Small intestine (tissue), 7 donors: Measurements from ENCODE around the gene PBLD. TPM values are rescaled to one million over a fixed set of nuclear protein-coding genes. Genes with fewer than 3 reads are reported as not detected.
"Not testable (repeated sequence)": the region's sequence is repeated elsewhere in the genome, so short reads cannot be mapped to it uniquely, and the experiment has no call there.

ENCODE experiments used
- DNase-seq, 2 donors: peaks; one replicate each; pipeline versions ENCODE4 v3.0.0 to v3.0.0-alpha.2; 2013
- FAIRE-seq: peaks from 2 replicates; lab custom pipeline; 2012; peaks lifted over from hg19 to GRCh38; lab: Jason Lieb, UNC
- H3K27ac ChIP-seq, 3 donors: one replicate each; pipeline ENCODE4 v1.5.1; 2013; ENCODE audit warnings: low read length in 2 of 3, mild to moderate bottlenecking in 2 of 3, control low read depth in 1 of 3, inconsistent platforms in 1 of 3, low read depth in 1 of 3, moderate library complexity in 1 of 3
- H3K27me3 ChIP-seq, 3 donors: one replicate each; pipeline ENCODE4 v1.6.1; 2013; ENCODE audit warnings: low read length in 3 of 3, inconsistent platforms in 1 of 3; ENCODE audit not compliant: control insufficient read depth in 3 of 3, insufficient read depth in 3 of 3
- H3K36me3 ChIP-seq, 3 donors: one replicate each; pipeline ENCODE4 v1.6.1; 2013; ENCODE audit warnings: low read length in 3 of 3, inconsistent platforms in 1 of 3, low read depth in 1 of 3, mild to moderate bottlenecking in 1 of 3, moderate library complexity in 1 of 3; ENCODE audit not compliant: control insufficient read depth in 3 of 3, insufficient read depth in 2 of 3
- H3K4me1 ChIP-seq, 3 donors: one replicate each; pipeline ENCODE4 v1.6.1; 2013; ENCODE audit warnings: low read length in 2 of 3, inconsistent platforms in 1 of 3, low read depth in 1 of 3, mild to moderate bottlenecking in 1 of 3, moderate library complexity in 1 of 3; ENCODE audit not compliant: control insufficient read depth in 3 of 3, insufficient read depth in 2 of 3
- H3K4me3 ChIP-seq, 3 donors: one replicate each; pipeline ENCODE4 v1.5.1; 2013; ENCODE audit warnings: low read length in 3 of 3, control low read depth in 1 of 3, inconsistent platforms in 1 of 3, low read depth in 1 of 3, mild to moderate bottlenecking in 1 of 3, moderate library complexity in 1 of 3
- H3K9me3 ChIP-seq, 2 donors: one replicate each; pipeline ENCODE4 v1.6.1; 2013; ENCODE audit warnings: low read depth in 1 of 2, low read length in 1 of 2; ENCODE audit not compliant: control insufficient read depth in 2 of 2, insufficient read depth in 1 of 2
- WGBS, 3 donors: extraction: QIAGEN DNeasy Blood & Tissue Kit; methylation state at CpG; one replicate each; pipeline ENCODE4 v1.1.7; 2013; 5-methylcytosine and 5-hydroxymethylcytosine counted together
- polyA plus RNA-seq, 4 donors: library from polyadenylated mRNA; stranded (reverse) in 3 of 4; unstranded in 1 of 4; fragments of 200-250 nt in 3 of 4; fragments of 120-200 nt in 1 of 4; gene quantifications; one replicate each; pipeline versions ENCODE4 v1.2.1 to v1.2.3, GENCODE V29; 2013
- donor health status: healthy with polysubstance abuse.
- donor health status: control.
- donor health status: control.
- donor health status: Bipolar disorder and iron deficiency.
- donor health status: healthy.

The PBLD gene
- polyA plus RNA-seq, 4 donors = 45.1 to 333 (median 220) TPM

DNA sequence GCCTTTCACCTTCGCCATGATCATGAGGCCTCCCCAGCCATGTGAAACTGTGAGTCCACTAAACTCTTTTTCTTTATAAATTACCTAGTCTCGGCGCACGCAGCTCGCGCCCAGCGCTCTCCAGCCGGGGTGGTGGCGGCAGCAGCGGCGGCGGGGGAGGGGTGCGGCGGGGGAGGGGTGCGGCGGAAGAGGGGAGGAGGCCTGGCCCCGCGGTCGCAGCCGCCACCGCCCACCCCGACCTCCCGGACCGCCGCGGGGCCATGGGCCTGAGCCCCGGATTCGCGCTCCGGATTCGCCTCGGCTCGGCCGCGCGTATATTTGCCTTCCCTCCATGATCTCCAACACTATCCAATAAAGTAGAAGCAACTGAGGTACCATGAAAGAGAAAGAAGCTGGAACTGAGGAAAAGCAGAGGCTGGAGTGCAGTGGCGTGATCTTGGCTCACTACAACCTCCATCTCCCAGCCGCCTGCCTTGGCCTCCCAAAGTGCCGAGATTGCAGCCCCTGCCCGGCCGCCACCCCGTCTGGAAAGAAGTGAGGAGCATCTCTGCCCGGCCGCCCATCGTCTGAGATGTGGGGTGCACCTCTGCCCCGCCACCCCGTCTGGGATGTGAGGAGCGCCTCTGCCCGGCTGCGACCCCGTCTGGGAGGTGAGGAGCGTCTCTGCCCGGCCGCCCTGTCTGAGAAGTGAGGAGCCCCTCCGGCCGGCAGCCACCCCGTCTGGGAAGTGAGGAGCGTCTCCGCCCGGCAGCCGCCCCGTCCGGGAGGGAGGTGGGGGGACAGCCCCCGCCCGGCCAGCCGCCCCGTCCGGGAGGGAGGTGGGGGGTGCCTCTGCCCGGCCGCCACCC, 53.6 kb downstream of the PBLD start:
- H3K4me1 ChIP-seq, H3K27ac ChIP-seq, DNase-seq, H3K4me3 ChIP-seq, FAIRE-seq, H3K27me3 ChIP-seq: not testable (repeated sequence)
- H3K36me3 ChIP-seq = peaks cover 0 to 49% (median 9%) of the 10 kb centered on the region in 3 donors
- peaks cover 0 to 36% of the 10 kb centered on the region in 2 donors for H3K9me3 ChIP-seq
- 97 to 98% (median 98%) methylated on average over 54 to 70 of the region's 70 CpGs for WGBS, 3 donors

DNA sequence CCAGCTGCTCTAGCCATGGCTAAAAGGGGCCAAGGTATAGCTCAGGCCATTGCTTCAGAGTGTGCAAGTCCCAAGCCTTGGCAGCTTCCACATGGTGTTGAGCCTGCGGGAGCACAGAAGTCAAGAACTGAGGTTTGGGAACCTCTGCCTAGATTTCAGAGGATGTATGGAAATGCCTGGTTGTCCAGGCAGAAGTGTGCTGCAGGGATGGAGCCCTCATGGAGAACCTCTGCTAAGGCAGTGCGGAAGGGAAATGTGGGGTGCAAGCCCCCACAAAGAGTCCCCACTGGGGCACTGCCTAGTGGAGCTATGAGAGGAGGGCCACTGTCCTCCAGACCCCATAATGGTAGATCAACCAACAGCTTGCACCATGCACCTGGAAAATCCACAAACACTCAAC, 54.9 kb downstream of the PBLD start:
- not testable (repeated sequence) for H3K4me3 ChIP-seq, H3K4me1 ChIP-seq, DNase-seq, FAIRE-seq, H3K27me3 ChIP-seq, H3K27ac ChIP-seq
- H3K9me3 ChIP-seq = peaks cover 0 to 36% of the 10 kb centered on the region in 2 donors
- H3K36me3 ChIP-seq = peaks cover 0 to 43% (median 5%) of the 10 kb centered on the region in 3 donors
- 97 to 100% (median 98%) methylated on average over 2 of the region's 2 CpGs for WGBS, 3 donors

DNA sequence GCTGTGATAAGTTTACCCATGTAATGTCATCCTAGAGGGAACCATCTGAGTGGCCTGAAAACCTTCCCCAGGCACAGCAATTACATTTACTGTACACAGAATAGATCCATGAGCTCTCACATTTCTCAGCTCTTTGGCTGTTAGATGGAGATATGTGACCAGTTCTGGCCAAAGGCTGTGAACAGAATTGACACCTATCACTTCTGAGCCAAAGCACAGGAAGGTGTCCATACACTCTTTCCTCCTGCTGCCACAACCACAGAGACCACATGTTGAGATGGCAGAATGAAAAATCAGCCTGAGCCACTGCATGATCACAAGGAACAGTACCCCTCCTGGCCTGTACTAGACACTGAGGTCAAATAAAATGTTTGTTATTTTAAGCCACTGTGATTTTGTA, 56.5 kb downstream of the PBLD start:
- DNase-seq (no peak), FAIRE-seq (no peak)
- Histone ChIP-seq H3K27me3 (no peaks in the 10 kb centered on the region), H3K4me3 (no peak overlapping the region), H3K36me3 (peaks cover 0 to 38% (median 2%) of the 10 kb centered on the region in 3 donors), H3K4me1 (no peaks in the 10 kb centered on the region), H3K9me3 (peaks cover 0 to 36% of the 10 kb centered on the region in 2 donors), H3K27ac (no peak overlapping the region)

DNA sequence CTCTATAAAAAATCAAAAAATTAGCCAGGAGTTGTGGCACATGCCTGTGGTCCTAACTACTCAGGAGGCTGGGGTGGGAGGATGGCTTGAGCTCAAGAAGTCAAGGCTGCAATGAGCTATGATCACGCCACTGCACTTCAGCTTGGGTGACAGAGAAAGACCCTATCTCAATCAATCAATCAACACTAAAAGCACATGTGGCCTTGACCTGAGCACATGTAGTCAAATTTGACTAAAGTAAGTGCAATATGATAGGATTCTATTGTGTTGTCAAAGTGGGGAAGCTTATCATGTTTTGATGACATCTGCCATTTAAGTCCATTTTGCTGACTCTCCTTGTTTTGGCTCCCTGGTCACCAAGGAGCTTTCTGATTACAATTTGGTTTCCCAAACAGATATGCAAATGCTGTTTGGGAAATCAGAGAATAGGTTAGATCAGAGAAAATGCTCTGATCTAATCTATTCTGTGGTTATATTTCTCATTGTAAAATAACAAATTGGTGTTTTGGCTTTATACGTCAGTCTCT, 57.1 kb downstream of the PBLD start:
- no peak for DNase-seq
- peaks cover 0 to 36% of the 10 kb centered on the region in 2 donors for H3K9me3 ChIP-seq
- 96 to 97% (median 97%) methylated on average over 2 of the region's 2 CpGs for WGBS, 3 donors
- no peak overlapping the region for H3K27ac ChIP-seq
- H3K27me3 ChIP-seq = no peaks in the 10 kb centered on the region
- H3K4me3 ChIP-seq = no peak overlapping the region
- no peaks in the 10 kb centered on the region for H3K4me1 ChIP-seq
- peaks cover 0 to 36% (median 2%) of the 10 kb centered on the region in 3 donors for H3K36me3 ChIP-seq
- no peak for FAIRE-seq

DNA sequence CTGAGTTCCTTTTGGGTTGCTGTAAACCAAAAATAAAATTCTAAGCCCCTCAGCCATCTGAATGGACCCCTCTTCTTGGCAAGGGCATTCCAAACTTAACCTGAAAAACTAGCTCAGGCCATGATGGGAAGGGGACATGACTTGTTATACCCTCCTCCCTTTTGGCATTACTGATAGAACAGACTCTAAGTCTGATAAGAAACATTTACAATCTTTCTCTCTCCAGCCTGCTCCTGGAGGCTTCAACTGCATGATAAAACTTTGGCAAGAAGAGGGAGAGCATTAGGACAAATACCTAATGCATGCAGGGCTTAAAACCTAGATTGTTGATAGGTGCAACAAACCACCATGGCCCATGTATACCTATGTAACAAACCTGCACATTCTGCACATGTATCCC, 59.9 kb downstream of the PBLD start:
- Histone ChIP-seq H3K4me1 (no peaks in the 10 kb centered on the region), H3K27me3 (no peaks in the 10 kb centered on the region), H3K9me3 (peaks cover 0 to 18% of the 10 kb centered on the region in 2 donors), H3K36me3 (peaks cover 0 to 26% (median 0%) of the 10 kb centered on the region in 3 donors), H3K27ac (no peak overlapping the region), H3K4me3 (no peak overlapping the region)
- no peak for FAIRE-seq
- no peak for DNase-seq

DNA sequence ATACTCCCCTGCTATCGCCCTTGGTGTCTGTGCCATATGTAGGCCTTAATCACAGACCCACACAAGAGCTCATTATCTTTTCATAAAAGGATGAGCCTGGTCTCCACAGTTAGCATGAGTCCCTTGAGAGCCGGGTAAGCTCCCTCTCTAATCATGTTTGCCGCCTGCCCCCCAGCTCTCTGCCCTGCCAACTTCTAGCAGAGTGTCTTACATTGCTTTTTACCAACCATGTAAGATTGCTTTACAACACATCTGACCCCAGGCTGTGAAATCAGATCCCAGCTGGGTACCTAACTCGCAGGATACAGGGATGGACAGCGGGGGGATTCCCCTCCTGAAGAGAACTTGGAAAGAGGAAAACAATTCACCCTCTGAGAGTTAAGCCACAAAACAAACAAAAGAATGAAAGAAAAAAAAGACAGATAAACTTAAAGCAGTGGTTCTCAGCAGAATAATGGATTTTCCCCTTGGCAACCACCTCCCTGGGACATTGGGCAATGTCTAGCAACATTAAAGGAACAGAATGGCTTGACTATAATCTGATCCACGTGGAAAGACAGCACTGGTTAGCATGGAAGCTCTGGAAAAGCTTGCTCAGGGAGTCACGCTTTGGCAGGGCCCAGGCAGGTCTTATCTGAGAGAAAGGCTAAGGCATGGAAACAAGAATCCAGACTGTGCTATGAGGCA, 61.4 kb downstream of the PBLD start:
- Histone ChIP-seq H3K27ac (no peak overlapping the region), H3K9me3 (peaks cover 0 to 6% of the 10 kb centered on the region in 2 donors), H3K36me3 (peaks cover 0 to 28% (median 0%) of the 10 kb centered on the region in 3 donors), H3K27me3 (no peaks in the 10 kb centered on the region), H3K4me1 (no peaks in the 10 kb centered on the region), H3K4me3 (no peak overlapping the region)
- DNase-seq (no peak), FAIRE-seq (no peak)
- 81 to 84% (median 81%) methylated on average over 7 of the region's 7 CpGs for WGBS, 3 donors

DNA sequence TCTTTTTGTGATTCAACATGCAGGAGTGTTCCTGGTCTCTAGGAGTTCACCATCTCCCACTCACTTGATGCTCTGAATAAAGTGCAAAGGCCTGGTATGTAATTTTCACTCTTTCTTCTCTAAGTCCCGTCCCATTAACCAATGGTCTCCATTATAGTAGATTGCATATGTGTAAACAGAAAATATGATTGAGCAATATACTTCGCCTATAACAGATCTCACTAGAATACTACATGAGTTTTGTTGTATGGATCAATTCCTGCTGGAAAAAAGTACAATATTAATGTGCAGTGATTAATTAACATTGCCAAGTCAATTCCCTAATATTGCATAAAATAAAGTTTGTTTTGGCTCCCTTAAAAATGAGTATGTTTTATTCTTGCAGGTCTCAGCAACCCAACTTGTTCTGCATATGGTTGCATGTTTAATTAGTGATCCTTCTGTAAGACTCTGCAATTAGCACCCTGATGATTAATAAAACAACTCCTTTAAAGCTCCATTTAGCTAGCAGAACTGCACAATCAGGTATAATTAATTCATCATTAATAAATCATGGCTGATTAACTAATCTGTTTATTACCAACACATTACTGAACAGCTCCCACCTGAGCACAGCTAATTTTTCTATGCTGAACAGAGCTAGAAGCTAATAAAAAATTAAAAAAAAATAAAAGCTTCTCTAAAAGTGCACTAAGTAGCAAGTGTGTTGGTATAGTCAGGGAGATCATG, 63.0 kb downstream of the PBLD start:
- WGBS, 3 donors = 83 to 96% (median 93%) methylated on average over 2 of the region's 2 CpGs
- H3K36me3 ChIP-seq = peaks cover 0 to 28% (median 0%) of the 10 kb centered on the region in 3 donors
- H3K27me3 ChIP-seq = no peaks in the 10 kb centered on the region
- FAIRE-seq (no peak), DNase-seq (no peak)
- H3K9me3 ChIP-seq = peaks cover 0 to 11% of the 10 kb centered on the region in 2 donors
- H3K4me1 ChIP-seq = no peaks in the 10 kb centered on the region
- no peak overlapping the region for H3K4me3 ChIP-seq
- H3K27ac ChIP-seq = no peak overlapping the region
